PFSK-1 (cell line): ENCODE data around the gene DLST.

Experiments used
- POLR2AphosphoS5 ChIP-seq: IDR thresholded peaks from 2 replicates; pipeline ENCODE4 v1.6.1; 2012; ENCODE audit warnings: low read depth, mild to moderate bottlenecking, control low read depth, low read length, moderate library complexity
- REST ChIP-seq, 2 experiments: IDR thresholded peaks; 2 replicates each; pipeline versions ENCODE4 v1.6.1 to v1.8.0; 2011 to 2012; ENCODE audit warnings: low read depth in 2 of 2, low read length in 2 of 2, control low read depth in 1 of 2, inconsistent platforms in 1 of 2, mild to moderate bottlenecking in 1 of 2, moderate library complexity in 1 of 2; ENCODE audit not compliant: insufficient read depth in 1 of 2
- SIN3A ChIP-seq: IDR thresholded peaks from 2 replicates; pipeline ENCODE4 v1.6.1; 2012; ENCODE audit warnings: mild to moderate bottlenecking, low read length, moderate library complexity, borderline replicate concordance; ENCODE audit not compliant: insufficient read depth
- TAF1 ChIP-seq: IDR thresholded peaks from 2 replicates; pipeline ENCODE4 v1.6.1; 2012; ENCODE audit warnings: low read length, control low read depth, borderline replicate concordance; ENCODE audit not compliant: insufficient read depth

GRCh38 chr14:74852922-74853530, 28.7 kb upstream of the DLST start:
- TF ChIP-seq POLR2AphosphoS5 (no peak), TAF1 (no peak), REST (IDR thresholded peaks at IDR 0.05; ENCODE audit: insufficient read depth in 1 of 2, low read depth in 2 of 2, low read length in 2 of 2) (no peak), SIN3A (no peak)
